ENCODE results near the gene DEFB114. TPM values are rescaled to one million over a fixed set of nuclear protein-coding genes. Genes with fewer than 3 reads are reported as not detected.

The DEFB114 gene
- total and polyA plus RNA-seq, 2 experiments from 2014 or later = not detected

DNA sequence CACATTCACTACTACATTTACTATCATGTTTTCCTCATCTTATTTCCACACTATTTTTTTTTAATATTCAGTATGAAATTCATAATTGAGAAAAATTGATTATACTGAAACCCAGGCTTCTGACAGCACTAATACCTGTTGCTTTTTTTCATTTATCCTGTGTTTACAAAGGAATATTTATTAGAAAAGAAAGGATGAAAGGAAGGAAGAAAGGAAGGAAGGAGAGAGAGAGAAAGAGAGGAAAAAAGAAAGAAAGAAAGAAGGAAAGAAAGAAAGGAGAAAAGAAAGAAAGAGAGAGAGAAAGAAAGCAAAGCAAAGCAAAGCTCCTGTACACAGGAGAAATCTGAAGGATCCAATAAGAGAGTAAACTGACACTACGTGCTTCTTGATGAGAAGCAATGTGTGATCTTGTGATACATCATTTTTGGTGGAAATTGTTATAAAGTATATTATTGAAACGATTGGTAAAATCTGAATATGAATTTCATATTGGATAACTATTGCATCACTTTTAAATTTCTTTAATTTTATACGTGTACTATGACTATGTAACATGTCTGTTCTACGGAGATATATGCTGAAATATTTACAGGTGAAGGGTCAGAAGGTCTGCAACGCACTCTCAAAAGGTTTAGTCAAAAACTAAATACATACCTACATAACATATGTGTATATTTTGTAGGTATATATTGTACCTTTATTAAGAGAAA lies 43.9 kb downstream of the DEFB114 start:
- H3K9ac ChIP-seq = no peak overlapping the region
- in situ Hi-C loops (cut with MboI) = no loop called here
- no peaks in the 10 kb centered on the region for H4K20me1 ChIP-seq (ENCODE audit: insufficient read depth)
- H3K4me3 ChIP-seq = no peak overlapping the region
- no peaks in the 10 kb centered on the region for H3K79me2 ChIP-seq (ENCODE audit: insufficient read depth)
- H3K9me2 ChIP-seq (ENCODE audit: insufficient read depth) = no peaks in the 10 kb centered on the region
- H3K27ac ChIP-seq = no peak overlapping the region
- H3K4me2 ChIP-seq (ENCODE audit: unreplicated experiment) = no peak overlapping the region
- no peaks in the 10 kb centered on the region for H3K4me1 ChIP-seq (ENCODE audit: insufficient read depth)
- TF ChIP-seq EZH2 (IDR thresholded peaks at IDR 0.05; ENCODE audit: insufficient read depth, poor library complexity, severe bottlenecking) = no peak
- no peaks in the 10 kb centered on the region for H3F3A ChIP-seq (ENCODE audit: insufficient read depth)
- WGBS, 2 experiments (ENCODE audit: low coverage in 1 of 2, low lambda C conversion rate in 2 of 2, missing lambda C conversion rate in 2 of 2) = 19 to 27% methylated on average over 5 of the region's 5 CpGs
- H3K36me3 ChIP-seq (ENCODE audit: low read depth) = no peaks in the 10 kb centered on the region
- no peaks in the 10 kb centered on the region for H3K9me3 ChIP-seq (ENCODE audit: low read depth)
- no peaks in the 10 kb centered on the region for H3K27me3 ChIP-seq (replicated peaks; ENCODE audit: insufficient read depth)
- H2AFZ ChIP-seq = no peak overlapping the region
- no peak for DNase-seq

DNA sequence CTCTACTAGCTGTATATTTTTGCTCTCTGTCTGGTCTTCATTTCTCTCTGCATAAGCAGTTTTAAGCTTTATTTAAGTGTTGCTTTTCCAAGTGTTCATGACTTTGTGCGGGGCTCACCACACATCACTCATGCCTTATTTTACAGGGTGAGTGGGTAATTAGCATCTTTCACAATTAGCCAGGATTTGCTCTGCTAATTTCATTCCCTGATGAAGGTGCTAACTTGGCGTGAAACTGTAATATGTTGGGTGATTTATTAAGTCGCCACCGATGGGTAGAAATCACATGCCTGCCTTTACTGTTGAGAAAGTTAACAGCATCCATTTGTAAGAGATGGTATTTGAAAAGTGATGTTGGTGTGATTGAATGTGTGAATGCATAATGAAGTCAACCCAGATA lies 44.7 kb downstream of the DEFB114 start:
- no peak overlapping the region for H3K4me3 ChIP-seq
- in situ Hi-C loops (cut with MboI) = no loop called here
- H3K4me1 ChIP-seq (ENCODE audit: insufficient read depth) = no peaks in the 10 kb centered on the region
- no peaks in the 10 kb centered on the region for H3K79me2 ChIP-seq (ENCODE audit: insufficient read depth)
- H2AFZ ChIP-seq = no peak overlapping the region
- TF ChIP-seq EZH2phosphoT487 (IDR thresholded peaks at IDR 0.05; ENCODE audit: insufficient read depth, low read depth) (no peak), EZH2 (IDR thresholded peaks at IDR 0.05; ENCODE audit: insufficient read depth, poor library complexity, severe bottlenecking) (no peak)
- no peak for DNase-seq
- H3F3A ChIP-seq (ENCODE audit: insufficient read depth) = no peaks in the 10 kb centered on the region
- no peaks in the 10 kb centered on the region for H3K27me3 ChIP-seq (replicated peaks; ENCODE audit: insufficient read depth)
- no peak overlapping the region for H3K27ac ChIP-seq
- no peak overlapping the region for H3K4me2 ChIP-seq (ENCODE audit: unreplicated experiment)
- no peaks in the 10 kb centered on the region for H3K9me3 ChIP-seq (ENCODE audit: low read depth)
- no peaks in the 10 kb centered on the region for H3K9me2 ChIP-seq (ENCODE audit: insufficient read depth)
- no peaks in the 10 kb centered on the region for H3K36me3 ChIP-seq (ENCODE audit: low read depth)
- no peaks in the 10 kb centered on the region for H4K20me1 ChIP-seq (ENCODE audit: insufficient read depth)
- WGBS, 2 experiments (ENCODE audit: low coverage in 1 of 2, low lambda C conversion rate in 2 of 2, missing lambda C conversion rate in 2 of 2) = 30 to 42% methylated on average over 4 of the region's 4 CpGs
- no peak overlapping the region for H3K9ac ChIP-seq

DNA sequence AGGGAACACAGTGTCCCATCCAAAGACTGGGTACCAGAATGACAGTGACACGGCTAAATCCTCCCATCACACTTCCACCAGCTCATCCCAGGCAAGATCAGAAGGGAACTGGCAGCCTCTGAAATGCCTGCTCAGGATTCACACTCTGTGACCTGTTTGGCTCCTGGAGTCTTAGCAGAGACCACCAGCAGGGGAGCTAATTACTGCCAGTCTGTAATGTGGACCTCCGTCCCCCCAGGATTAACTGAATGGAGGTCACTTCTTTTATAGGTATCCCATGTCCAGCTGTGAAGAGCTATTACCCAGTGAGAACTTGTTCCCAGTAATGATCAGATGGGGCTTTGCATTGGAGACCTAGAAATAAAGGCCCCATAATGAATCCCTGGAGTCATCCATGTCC lies 45.2 kb downstream of the DEFB114 start:
- H3F3A ChIP-seq (ENCODE audit: insufficient read depth) = no peaks in the 10 kb centered on the region
- H3K9me2 ChIP-seq (ENCODE audit: insufficient read depth) = no peaks in the 10 kb centered on the region
- no peaks in the 10 kb centered on the region for H3K79me2 ChIP-seq (ENCODE audit: insufficient read depth)
- H3K36me3 ChIP-seq (ENCODE audit: low read depth) = no peaks in the 10 kb centered on the region
- no peak overlapping the region for H3K4me3 ChIP-seq
- in situ Hi-C loops (cut with MboI) = no loop called here
- H3K4me2 ChIP-seq (ENCODE audit: unreplicated experiment) = no peak overlapping the region
- H3K27ac ChIP-seq = no peak overlapping the region
- H4K20me1 ChIP-seq (ENCODE audit: insufficient read depth) = no peaks in the 10 kb centered on the region
- no peaks in the 10 kb centered on the region for H3K9me3 ChIP-seq (ENCODE audit: low read depth)
- DNase-seq = no peak
- TF ChIP-seq EZH2 (IDR thresholded peaks at IDR 0.05; ENCODE audit: insufficient read depth, poor library complexity, severe bottlenecking) = no peak
- no peak for TF ChIP-seq EZH2phosphoT487 (IDR thresholded peaks at IDR 0.05; ENCODE audit: insufficient read depth, low read depth)
- WGBS, 2 experiments (ENCODE audit: low coverage in 1 of 2, low lambda C conversion rate in 2 of 2, missing lambda C conversion rate in 2 of 2) = 15 to 18% methylated on average over 2 of the region's 2 CpGs
- H3K9ac ChIP-seq = no peak overlapping the region
- H3K27me3 ChIP-seq (replicated peaks; ENCODE audit: insufficient read depth) = no peaks in the 10 kb centered on the region
- H3K4me1 ChIP-seq (ENCODE audit: insufficient read depth) = no peaks in the 10 kb centered on the region
- no peak overlapping the region for H2AFZ ChIP-seq

DNA sequence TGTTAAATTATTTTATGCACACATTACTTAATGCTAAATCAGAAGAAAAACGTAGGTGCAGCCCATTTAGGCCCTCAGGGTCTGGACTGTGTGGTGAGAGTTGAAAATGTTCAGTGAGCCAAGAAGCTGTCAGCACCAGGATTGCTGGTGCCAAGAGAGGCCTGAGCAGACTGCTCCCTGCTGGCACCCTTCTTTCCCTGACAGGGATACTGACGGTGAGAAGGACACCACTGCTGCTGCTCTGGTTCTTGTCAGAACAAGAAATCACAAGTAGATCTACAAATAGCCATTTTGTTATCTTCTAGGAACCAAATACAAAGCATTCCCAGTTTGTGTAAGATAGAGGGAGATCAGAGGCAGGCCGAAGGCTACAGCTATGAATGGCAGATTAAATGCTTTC lies 48.9 kb downstream of the DEFB114 start:
- in situ Hi-C loops (cut with MboI) = no loop called here
- no peaks in the 10 kb centered on the region for H3F3A ChIP-seq (ENCODE audit: insufficient read depth)
- H3K9me2 ChIP-seq (ENCODE audit: insufficient read depth) = no peaks in the 10 kb centered on the region
- H3K27me3 ChIP-seq (replicated peaks; ENCODE audit: insufficient read depth) = no peaks in the 10 kb centered on the region
- 9% methylated on average over 3 of the region's 3 CpGs for WGBS, 2 experiments (ENCODE audit: low coverage in 1 of 2, low lambda C conversion rate in 2 of 2, missing lambda C conversion rate in 2 of 2)
- no peaks in the 10 kb centered on the region for H3K36me3 ChIP-seq (ENCODE audit: low read depth)
- no peak overlapping the region for H3K27ac ChIP-seq
- no peak for DNase-seq
- H3K4me1 ChIP-seq (ENCODE audit: insufficient read depth) = no peaks in the 10 kb centered on the region
- H3K4me2 ChIP-seq (ENCODE audit: unreplicated experiment) = no peak overlapping the region
- H2AFZ ChIP-seq = no peak overlapping the region
- no peaks in the 10 kb centered on the region for H3K79me2 ChIP-seq (ENCODE audit: insufficient read depth)
- no peaks in the 10 kb centered on the region for H3K9me3 ChIP-seq (ENCODE audit: low read depth)
- TF ChIP-seq EZH2phosphoT487 (IDR thresholded peaks at IDR 0.05; ENCODE audit: insufficient read depth, low read depth) (no peak), EZH2 (IDR thresholded peaks at IDR 0.05; ENCODE audit: insufficient read depth, poor library complexity, severe bottlenecking) (no peak)
- no peaks in the 10 kb centered on the region for H4K20me1 ChIP-seq (ENCODE audit: insufficient read depth)
- no peak overlapping the region for H3K4me3 ChIP-seq
- H3K9ac ChIP-seq = no peak overlapping the region
